H1 (cell line): ENCODE data around the gene KIF13A. TPM values are rescaled to one million over a fixed set of nuclear protein-coding genes. Genes with fewer than 3 reads are reported as not detected.

ENCODE experiments used
- CHD7 ChIP-seq: fragments of 300-600 bp; sonication (generic); IDR thresholded peaks from 2 replicates; pipeline ENCODE4 v1.7.1; 2012; ENCODE audit warnings: low read length, moderate library complexity, mild to moderate bottlenecking, inconsistent platforms; ENCODE audit not compliant: insufficient replicate concordance
- polyA plus RNA-seq, 7 experiments: library from polyadenylated mRNA; depleted of rRNA in 3 of 7; stranded (reverse) in 5 of 7; unstranded in 2 of 7; fragments of >200 nt in 5 of 7; fragments of 200-250 nt in 2 of 7; gene quantifications; 1 replicate in 5 of 7; 2 replicates in 1 of 7; 4 replicates in 1 of 7; pipeline versions ENCODE4 v1.2.1 to v1.2.3, GENCODE V29; 2011 to 2013; ENCODE audit warnings: missing spikeins in 2 of 7, mixed read lengths in 2 of 7
- total RNA-seq: library from RNA; stranded (reverse); fragmentation: NEBNext Ultra II Directional; extraction: Animal tissue kit (Norgen Biotek cat#: 25700); gene quantifications from 2 replicates; pipeline ENCODE4 v1.2.1, GENCODE V29; 2021

Gene KIF13A
- total and polyA plus RNA-seq, 2 of the 8 experiments (the other 6 are each of a cell fraction or from before 2014, with no cell fraction given) = 14.7 to 40.8 TPM

- no peak for TF ChIP-seq CHD7
These were observed 8.0 kb downstream of the KIF13A start (continued) for GRCh38 chr6:17979479-17979878.
